ENCODE measurements around the gene GLTP. TPM values are rescaled to one million over a fixed set of nuclear protein-coding genes. Genes with fewer than 3 reads are reported as not detected.

The GLTP gene
- total RNA-seq, 2 donors from 2014 or later, result 42.4 to 48.9 TPM

- Histone ChIP-seq H3K9me3 (no peaks in the 10 kb centered on the region), H3K27ac (no peak overlapping the region), H3K4me1 (ENCODE audit: control insufficient read depth in 1 of 2, low read depth in 2 of 2) (peaks cover 0 to 5% of the 10 kb centered on the region in 2 donors), H3K4me3 (no peak overlapping the region), H3K27me3 (replicated peaks; ENCODE audit: insufficient read depth) (no peaks in the 10 kb centered on the region), H3K36me3 (no peaks in the 10 kb centered on the region)
- ATAC-seq (ENCODE audit: insufficient number of reproducible peaks, low FRiP score, low read depth), result no peak
- TF ChIP-seq CTCF (IDR thresholded peaks at IDR 0.05), result no peak
- no peak for DNase-seq (ENCODE audit: low spot score)
These were observed 10.4 kb upstream of the GLTP start for GRCh38 chr12:109890620-109891170.

GRCh38 chr12:109888179-109889020 is 8.1 kb upstream of the GLTP start:
- H3K4me1 ChIP-seq (ENCODE audit: control insufficient read depth in 1 of 2, low read depth in 2 of 2), result peaks cover 0 to 5% of the 10 kb centered on the region in 2 donors
- no peaks in the 10 kb centered on the region for H3K27me3 ChIP-seq (replicated peaks; ENCODE audit: insufficient read depth)
- H3K27ac ChIP-seq, result peak overlapping the region in 1 of 2 donors; percentile 17
- DNase-seq (ENCODE audit: low spot score), result no peak
- H3K4me3 ChIP-seq, result no peak overlapping the region
- no peaks in the 10 kb centered on the region for H3K9me3 ChIP-seq
- no peaks in the 10 kb centered on the region for H3K36me3 ChIP-seq
- peak; percentile 43 for ATAC-seq (ENCODE audit: insufficient number of reproducible peaks, low FRiP score, low read depth)
- TF ChIP-seq CTCF (IDR thresholded peaks at IDR 0.05), result no peak

GRCh38 chr12:109885616-109886015 is 5.3 kb upstream of the GLTP start:
- Histone ChIP-seq H3K36me3 (no peaks in the 10 kb centered on the region), H3K9me3 (no peaks in the 10 kb centered on the region), H3K4me3 (no peak overlapping the region), H3K27me3 (replicated peaks; ENCODE audit: insufficient read depth) (no peaks in the 10 kb centered on the region), H3K4me1 (ENCODE audit: control insufficient read depth in 1 of 2, low read depth in 2 of 2) (peaks cover 4 to 8% of the 10 kb centered on the region in 2 donors), H3K27ac (no peak overlapping the region)
- no peak for TF ChIP-seq CTCF (IDR thresholded peaks at IDR 0.05)
- DNase-seq (ENCODE audit: low spot score), result no peak
- ATAC-seq (ENCODE audit: insufficient number of reproducible peaks, low FRiP score, low read depth), result no peak

GRCh38 chr12:109883461-109883860 is 3.1 kb upstream of the GLTP start:
- Histone ChIP-seq H3K36me3 (no peaks in the 10 kb centered on the region), H3K27me3 (replicated peaks; ENCODE audit: insufficient read depth) (no peaks in the 10 kb centered on the region), H3K4me1 (ENCODE audit: control insufficient read depth in 1 of 2, low read depth in 2 of 2) (peaks cover 14 to 17% of the 10 kb centered on the region in 2 donors), H3K9me3 (no peaks in the 10 kb centered on the region), H3K27ac (no peak overlapping the region), H3K4me3 (no peak overlapping the region)
- no peak for ATAC-seq (ENCODE audit: insufficient number of reproducible peaks, low FRiP score, low read depth)
- DNase-seq (ENCODE audit: low spot score), result no peak
- no peak for TF ChIP-seq CTCF (IDR thresholded peaks at IDR 0.05)

GRCh38 chr12:109881752-109882151 is 1.4 kb upstream of the GLTP start:
- H3K27me3 ChIP-seq (replicated peaks; ENCODE audit: insufficient read depth), result no peaks in the 10 kb centered on the region
- H3K4me1 ChIP-seq (ENCODE audit: control insufficient read depth in 1 of 2, low read depth in 2 of 2), result peaks cover 9 to 33% of the 10 kb centered on the region in 2 donors
- no peak for DNase-seq (ENCODE audit: low spot score)
- H3K36me3 ChIP-seq, result no peaks in the 10 kb centered on the region
- ATAC-seq (ENCODE audit: insufficient number of reproducible peaks, low FRiP score, low read depth), result no peak
- H3K9me3 ChIP-seq, result no peaks in the 10 kb centered on the region
- no peak for TF ChIP-seq CTCF (IDR thresholded peaks at IDR 0.05)
- H3K4me3 ChIP-seq, result no peak overlapping the region
- H3K27ac ChIP-seq, result no peak overlapping the region

Data from thoracic aorta (tissue), 2 donors.